ENCODE results near the gene CHAMP1.
"Not testable (repeated sequence)": the region's sequence is repeated elsewhere in the genome, so short reads cannot be mapped to it uniquely, and the experiment has no call there.

The CHAMP1 gene

GRCh38 chr13:114338959-114339358 lies 24.7 kb downstream of the CHAMP1 start:
- DNase-seq = no peak

GRCh38 chr13:114339857-114340534 lies 25.7 kb downstream of the CHAMP1 start:
- DNase-seq = peak in 1 of 2 experiments; percentile 3

GRCh38 chr13:114341003-114341777 lies 26.9 kb downstream of the CHAMP1 start:
- no peak for DNase-seq

- not testable (repeated sequence) for DNase-seq
Measured at GRCh38 chr13:114347256-114347655, 33.0 kb downstream of the CHAMP1 start.

- not testable (repeated sequence) for DNase-seq
Measured at GRCh38 chr13:114352763-114353162, 38.5 kb downstream of the CHAMP1 start.

- DNase-seq = not testable (repeated sequence)
Measured at GRCh38 chr13:114353382-114353781, 39.1 kb downstream of the CHAMP1 start.
